ENCODE data around the gene MPND.

- TF ChIP-seq POLR2A (IDR thresholded peaks at IDR 0.05; ENCODE audit: low read depth, low read length) (no peak), POLR2AphosphoS5 (IDR thresholded peaks at IDR 0.05; ENCODE audit: low read depth, low read length) (no peak), TAF1 (IDR thresholded peaks at IDR 0.05; ENCODE audit: borderline replicate concordance, low read depth, low read length) (no peak)
Measured at GRCh38 chr19:4345342-4346019, 2.1 kb downstream of the MPND start.

All from GM12892 (cell line).